ENCODE data around the gene RAB26.
A peak's percentile ranks its signal among the peaks of the same experiment; 100 is the strongest.

The RAB26 gene

DNA sequence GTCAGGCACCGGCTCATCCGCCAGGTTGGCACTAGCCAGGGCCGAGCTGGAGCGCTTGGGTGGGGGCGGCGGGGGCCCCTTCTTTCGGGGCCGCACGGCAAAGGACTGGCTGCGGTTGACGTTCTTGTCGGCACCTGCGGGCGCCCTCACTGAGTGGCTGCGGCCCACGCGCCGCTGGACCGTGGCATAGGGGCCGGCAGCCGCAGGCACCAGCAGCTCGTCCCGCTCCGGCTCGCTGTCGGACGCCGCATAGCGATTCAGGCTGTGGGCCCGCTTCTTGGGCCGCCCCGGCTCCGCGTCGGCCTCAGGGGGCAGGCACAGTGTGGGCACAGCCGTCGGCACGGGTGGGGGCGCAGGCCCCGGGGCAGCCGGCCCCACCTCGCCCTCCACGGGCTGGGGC lies 32.0 kb downstream of the RAB26 start:
- no peak for DNase-seq (ENCODE audit: low spot score)

DNA sequence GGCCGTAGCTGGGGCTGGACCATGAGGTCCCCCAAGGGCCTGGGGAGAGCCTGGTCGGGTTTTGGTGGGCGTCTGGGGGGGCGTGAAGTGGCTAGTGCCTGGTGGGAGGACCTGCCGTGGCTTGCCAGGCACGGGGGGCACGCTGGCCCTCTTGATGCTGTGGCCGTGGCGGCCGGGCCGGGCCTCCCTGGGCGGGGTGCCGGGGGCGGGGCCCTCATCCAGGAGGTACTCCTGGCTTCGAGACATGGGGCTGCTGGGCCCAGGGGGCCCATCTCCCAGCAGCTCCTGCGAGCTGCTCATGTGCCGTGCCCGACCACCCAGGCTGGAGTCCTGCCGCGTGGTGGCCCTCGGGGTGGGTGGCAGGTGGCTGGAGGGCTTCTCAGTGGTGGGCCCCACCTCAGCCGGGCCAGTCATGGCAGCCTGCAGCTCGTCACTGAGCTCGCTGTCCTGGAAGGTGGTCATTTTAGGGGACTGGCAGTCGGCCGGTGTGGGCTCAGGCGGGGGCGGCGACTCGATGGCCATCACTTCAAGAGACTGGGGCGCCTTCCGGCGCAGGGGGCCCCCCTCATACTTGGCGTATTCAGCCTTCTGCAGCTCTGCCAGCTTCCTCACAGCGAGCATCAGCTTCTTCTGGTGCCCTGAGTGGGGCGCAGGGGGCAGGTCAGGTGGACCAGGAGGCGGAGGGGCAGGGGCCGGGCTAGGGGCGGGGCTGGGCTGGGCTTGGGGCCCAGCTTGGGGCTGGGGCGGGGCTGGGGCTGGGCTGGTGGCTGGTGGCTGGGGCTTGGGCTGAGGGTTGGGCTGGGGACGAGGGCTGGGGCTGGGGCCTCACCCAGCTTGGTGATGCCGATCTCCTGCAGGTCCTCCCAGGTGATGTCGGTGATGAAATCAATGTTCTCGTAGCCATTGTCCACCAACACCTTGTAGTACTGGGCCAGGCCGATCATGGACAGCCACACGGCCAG lies 32.8 kb downstream of the RAB26 start:
- no peak for DNase-seq (ENCODE audit: low spot score)

DNA sequence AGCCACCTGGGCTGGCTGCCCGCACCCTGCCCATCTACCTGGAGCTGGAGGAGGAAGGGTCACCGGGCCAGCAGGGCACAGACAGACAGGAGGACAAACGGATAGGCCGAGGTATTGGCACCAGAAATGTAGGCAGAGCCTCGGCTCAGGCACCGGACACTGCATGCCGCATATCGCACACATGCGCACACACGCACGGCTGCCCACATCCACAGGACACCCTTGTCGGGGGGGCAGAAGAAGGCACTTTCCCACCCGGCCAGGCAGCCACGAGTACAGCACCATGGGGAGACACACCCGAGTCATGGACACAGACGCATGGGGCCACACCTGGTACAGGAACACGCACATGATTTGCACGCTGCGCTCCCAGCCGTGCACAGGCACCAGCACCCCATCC lies 33.5 kb downstream of the RAB26 start:
- no peak for DNase-seq (ENCODE audit: low spot score)

DNA sequence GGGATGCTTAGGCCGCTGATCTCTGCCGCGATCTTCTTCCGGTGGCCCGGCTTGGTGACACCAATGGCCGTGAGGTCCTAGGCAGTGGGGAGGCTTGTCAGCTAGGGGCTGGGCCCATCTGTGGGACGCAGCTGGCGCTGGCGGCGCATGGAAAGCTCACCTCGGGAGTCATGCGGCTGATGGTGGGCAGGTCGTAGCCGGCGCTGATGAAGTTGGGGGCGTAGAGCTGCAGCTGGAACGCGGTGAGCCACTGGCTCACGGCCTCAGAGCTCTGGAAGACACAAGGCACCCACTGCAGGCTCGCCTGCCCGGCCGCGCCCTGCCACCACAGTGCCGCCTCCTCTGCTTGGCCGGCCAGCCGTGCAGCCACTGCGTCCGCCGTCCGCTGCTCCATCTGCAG lies 35.2 kb downstream of the RAB26 start:
- no peak for DNase-seq (ENCODE audit: low spot score)

DNA sequence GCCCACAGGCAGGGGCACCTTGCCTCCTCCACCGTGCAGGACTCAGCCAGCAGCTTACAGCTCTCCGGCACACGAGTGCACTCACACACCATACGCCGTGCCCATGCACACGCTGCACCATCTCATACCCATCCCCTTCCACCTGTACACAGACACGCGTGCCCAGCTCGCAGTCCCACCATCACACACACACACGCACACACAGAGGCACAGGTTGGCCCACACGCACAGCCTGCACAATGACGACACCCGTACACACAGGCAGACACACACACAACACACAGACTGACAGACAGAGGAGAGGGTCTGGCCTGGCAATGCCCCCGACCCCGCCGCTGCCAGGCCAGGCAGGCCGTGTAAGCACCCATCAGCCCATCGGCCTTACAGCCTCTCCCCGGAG lies 35.9 kb downstream of the RAB26 start:
- DNase-seq (ENCODE audit: low spot score): no peak

DNA sequence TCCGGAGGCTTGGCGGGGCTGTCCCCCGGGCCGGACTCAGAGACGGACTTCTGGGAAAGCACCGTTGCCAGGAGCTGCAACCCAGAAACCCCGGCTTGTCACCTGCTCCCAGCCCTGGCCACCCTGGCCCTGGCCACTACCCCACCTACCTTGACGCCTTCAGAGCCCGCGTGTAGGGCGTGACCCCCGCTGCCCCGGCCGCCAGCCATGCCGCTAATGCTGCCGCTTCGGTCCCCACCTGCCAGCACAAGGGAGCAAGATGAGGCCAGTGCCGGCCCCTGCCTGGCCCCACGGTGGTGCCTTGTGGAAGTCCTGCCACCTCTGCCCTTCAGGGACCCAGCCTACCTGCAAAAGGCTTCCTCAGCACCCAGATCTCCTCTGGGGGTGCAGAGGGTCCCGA lies 36.5 kb downstream of the RAB26 start:
- no peak for DNase-seq (ENCODE audit: low spot score)

DNA sequence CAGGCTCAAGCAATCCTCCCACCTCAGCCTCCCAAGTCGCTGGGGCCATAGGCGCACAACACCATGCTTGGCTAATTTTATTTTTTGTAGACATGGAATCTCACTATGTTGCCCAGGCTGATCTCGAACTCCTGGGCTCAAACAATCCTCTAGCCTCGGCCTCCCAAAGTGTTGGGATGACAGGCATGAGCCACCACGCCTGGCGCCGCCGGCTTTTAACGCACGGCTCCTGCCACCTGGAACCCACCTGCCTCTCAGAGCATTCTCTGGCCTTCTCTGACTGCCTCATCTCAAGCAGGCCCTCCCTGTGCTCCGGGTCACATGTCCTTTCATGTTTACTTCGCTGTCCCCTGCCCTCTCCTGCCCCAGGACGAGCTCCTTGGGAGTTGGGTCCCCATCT lies 37.6 kb downstream of the RAB26 start:
- DNase-seq (ENCODE audit: low spot score): no peak

DNA sequence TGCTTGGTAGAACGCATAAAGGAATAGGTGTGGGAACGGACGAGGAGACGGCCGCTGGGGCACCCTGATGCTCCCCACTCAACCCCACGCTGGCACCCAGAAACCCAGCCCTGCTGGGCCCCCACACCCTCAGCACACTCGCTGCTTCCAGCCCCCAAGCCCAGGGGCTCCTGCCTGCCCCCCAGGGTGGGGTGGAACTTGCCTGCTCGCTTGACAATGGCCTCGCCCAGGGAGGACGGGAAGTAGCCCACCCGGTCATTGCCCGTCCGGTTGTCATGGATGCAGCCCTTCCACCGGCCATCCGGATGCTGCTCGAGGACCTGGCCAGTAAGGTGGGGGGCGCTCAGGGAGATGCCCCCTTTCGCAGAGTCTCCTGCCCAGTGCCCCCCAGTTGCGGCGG lies 38.1 kb downstream of the RAB26 start:
- DNase-seq (ENCODE audit: low spot score): no peak

DNA sequence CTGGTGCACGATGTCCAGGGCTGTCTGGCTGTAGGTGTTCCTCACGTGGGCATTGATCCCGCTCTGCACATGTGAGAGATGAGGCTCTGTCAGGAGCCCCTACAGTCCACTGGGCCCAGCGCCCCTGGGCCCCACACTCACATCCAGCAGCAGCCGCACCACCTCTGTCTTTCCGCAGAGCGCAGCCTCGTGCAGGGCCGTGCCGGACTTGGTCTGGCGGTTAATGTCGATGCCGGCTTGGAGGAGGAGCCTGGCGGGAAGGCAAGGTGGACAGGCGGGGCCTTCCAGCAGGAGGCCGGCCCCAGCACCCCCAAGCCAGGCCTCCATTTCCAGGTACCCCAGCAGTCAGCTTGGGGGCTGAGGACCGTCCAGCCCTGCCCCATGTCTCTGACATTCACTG lies 38.8 kb downstream of the RAB26 start:
- DNase-seq (ENCODE audit: low spot score): no peak

DNA sequence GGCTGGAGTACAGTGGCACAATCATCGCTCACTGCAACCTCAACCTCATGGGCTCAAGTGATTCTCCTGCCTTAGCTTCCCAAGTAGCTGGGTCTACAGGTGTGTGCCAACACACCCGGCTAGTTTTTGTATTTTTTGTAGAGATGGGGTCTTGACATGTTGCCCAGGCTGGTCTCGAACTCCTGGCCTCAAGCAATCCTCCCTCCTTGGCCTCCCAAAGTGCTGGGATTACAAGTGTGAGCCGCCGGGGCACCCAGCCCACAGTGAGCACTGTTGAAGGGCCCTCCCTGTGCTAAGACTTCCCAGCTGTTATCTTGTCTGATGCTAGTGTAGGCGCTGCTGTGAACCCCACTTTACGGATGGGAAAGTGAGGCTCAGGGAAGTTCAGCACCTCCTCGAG lies 40.0 kb downstream of the RAB26 start:
- DNase-seq (ENCODE audit: low spot score): no peak

DNA sequence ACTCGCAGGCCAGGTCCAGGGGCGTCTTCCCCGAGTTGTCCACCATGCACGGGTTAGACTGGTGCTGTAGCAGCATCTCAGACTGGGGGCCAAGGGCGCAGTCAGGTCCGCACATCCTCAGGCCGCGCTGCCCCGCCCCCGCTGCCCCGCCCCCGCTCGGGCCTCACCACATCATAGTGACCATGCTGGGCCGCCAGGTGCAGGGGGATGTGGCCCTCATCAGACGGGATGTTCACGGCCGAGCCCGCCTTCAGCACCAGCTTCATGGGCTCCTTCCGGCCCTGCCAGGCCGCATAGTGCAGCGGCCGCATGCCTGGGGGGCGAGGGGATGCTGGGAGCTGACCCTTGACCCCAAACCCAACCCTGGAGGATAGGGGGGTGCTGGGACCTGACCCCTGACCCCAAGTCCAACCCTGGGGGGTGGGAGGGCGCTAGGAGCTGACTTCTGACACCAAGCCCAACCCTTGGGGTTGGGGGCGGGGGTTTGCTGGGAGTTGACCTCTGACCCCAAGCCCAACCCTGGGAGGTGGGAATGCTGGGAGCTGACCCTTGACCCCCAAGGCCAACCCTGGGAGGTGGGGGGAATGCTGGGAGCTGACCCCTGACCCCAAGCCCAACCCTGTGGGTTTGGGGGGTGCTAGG lies 40.9 kb downstream of the RAB26 start:
- DNase-seq (ENCODE audit: low spot score): no peak

DNA sequence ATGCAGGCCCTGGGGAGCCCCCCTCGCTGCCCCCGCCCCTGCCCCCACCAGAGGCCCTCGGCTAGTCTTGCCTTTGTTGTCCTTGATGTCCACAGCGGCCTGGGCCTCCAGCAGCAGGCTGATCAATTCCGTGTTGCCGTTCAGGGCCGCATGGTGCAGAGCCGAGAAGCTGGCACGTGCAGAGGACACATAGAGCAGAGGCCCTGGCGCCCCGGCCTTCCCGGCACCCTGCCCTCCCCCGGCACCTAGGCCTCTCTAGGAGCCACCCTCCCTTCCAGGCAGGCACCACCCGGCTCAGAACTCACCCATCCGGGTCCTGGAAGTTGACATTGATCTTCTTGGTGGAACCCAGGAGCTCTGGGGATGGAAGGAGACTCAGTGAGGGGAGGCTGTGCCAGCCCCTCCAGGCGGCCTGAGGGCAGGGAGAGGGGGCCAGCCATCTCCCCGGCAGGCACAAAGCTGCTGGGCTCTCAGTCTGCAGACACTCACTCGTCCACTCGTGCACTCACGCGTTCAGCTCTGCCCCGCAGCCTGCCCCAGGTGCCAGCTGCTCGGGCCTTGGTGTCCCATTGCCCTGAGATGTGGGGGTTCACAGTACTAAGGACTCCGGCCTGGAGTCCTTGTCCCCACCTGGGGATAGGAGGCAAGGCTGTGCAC lies 41.7 kb downstream of the RAB26 start:
- DNase-seq (ENCODE audit: low spot score): no peak

DNA sequence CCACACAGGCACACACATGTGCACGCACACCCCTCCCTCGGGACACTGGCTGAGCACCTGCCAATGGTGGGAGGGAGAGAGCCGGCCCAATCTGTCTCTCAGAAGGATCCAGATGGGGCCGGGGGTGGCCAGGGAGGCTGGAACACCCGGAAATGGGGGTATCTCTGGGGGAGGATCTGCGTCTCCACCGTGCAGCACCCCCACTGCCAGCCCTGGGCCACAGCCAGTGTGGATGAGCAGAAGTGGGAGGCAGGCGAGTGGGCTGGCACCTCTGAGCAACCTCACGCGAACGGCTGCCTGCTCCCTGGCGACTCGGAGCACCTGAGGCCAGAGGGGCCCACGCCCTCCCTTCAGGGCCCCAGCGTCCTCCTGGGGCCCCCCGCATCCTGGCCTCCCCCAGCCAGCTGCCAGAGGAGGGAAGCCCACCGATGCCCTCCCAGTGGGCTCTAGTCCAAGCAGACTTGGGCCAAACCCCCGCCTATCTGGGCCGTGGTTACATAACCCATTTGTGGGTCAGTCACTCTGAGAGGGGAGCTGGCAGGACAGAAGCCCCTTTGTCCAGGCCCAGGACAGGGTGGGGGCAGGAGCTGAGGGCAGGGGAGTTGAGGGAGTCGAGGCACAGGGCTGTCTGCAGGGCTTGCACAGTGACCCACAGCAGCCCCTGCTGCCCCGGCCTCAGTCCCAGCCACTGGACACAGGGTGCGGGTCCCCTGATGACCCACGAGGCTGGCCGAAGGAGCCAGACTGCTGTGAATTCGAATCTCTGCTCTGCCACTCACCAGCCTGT lies 42.4 kb downstream of the RAB26 start:
- peak; percentile 29 for DNase-seq (ENCODE audit: low spot score)

DNA sequence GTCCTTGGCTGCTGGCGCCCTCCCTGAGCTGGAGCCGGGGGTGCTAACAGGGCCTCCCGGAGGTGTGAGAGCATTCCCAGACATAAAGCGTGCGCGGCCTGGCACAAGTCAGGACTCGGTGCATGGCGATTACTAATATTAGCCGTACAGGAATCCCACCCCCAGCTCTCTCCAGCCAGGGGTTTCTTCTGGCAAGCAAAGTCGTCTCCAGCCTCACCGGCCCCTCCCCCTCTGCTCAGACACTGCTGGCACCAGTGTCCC lies 43.0 kb downstream of the RAB26 start:
- no peak for DNase-seq (ENCODE audit: low spot score)

DNA sequence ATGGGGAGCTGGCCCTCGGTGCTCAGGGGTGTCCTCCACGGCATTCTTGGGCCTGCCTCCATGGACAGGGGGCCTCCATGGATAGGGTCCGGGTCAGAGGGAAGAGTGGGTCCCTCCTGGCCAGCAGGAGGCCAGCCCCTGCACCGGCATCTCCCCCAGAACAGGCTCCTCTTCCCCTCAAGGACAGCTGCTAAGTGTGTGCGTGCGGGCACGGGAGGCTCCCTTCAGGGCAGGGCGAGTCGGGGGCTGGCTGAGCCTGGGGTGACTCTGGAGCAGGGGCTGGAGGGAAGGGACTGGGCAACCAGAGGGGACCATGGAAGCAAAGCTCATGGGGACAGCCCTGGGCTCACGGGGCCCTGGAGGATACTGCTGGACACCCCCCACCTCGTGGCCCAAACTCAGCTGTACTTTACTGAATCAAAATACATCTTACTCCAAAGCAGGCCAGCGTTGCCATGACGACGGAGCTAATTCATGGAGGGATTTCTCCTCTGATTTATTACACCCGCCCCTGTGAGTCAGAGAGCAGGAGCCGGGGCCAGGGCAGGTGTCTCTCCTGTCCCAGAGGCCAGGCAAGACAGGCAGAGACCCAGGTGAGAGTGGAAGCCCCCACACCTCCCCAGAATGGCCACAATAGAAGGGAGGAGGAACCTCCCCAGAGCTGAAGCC lies 45.9 kb downstream of the RAB26 start:
- no peak for DNase-seq (ENCODE audit: low spot score)

DNA sequence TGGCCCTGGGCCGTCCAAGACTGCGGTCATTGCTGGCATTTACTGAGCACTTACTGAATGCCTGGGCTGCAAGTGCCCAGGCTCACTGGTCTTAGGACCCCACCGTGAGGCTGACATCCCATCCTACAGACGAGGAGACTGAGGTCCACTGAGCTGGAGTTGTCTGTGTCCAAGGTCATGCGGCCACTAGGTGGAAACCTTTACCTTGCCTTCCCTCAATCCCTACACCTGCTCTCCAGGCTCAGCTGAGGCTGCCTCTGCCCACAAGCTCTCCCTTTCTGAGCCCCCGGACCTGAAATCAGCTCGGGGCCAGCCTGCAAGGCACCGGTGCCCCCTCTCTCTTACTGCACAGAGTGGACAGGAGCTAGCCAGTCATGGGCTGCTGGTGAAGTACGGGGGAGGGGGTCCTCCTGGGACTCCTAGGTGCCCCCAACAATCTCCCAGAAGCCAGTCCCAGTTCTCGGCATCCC lies 46.5 kb downstream of the RAB26 start:
- DNase-seq (ENCODE audit: low spot score): no peak

DNA sequence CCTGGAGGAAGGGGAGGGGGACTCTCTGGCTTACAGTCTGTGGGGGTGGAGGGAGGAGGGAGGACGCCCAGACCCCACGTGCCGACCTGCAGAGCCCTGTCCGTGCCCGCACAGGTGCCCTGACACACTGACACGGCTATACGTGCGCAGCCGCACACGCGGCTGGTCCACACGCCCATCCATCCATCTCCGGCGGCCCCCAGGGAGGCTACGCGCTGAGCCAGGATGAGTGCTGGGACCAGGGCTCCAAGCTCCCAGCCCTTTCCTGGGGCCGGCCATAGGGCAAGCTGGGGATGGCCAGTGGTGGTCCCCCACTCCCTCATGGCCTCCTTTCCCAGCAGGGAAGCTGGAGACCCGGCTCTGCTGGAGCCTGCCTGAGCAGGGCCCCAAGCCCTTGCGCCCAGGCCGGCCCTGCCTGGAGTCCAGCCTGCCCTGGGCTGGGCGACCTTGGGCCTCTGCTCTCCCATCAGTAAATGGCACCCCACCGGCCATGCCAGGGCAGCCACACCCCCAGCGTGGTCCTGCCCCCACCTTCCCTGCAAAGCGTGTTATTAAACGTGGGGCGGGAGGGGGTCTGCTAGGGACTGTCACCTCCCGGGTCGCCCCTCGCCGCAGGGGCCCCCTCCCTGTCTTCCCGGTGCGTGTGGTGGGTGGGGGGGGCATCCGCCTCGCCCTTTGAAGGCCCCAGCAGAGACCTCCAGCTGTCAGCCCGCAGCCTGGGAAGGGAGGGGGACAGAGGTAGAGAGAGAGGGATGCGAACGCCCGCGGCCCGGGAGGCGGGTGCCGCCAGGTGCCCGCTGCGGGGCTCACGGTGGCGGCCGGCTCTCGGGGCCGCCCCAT lies 47.1 kb downstream of the RAB26 start:
- DNase-seq (ENCODE audit: low spot score): no peak

DNA sequence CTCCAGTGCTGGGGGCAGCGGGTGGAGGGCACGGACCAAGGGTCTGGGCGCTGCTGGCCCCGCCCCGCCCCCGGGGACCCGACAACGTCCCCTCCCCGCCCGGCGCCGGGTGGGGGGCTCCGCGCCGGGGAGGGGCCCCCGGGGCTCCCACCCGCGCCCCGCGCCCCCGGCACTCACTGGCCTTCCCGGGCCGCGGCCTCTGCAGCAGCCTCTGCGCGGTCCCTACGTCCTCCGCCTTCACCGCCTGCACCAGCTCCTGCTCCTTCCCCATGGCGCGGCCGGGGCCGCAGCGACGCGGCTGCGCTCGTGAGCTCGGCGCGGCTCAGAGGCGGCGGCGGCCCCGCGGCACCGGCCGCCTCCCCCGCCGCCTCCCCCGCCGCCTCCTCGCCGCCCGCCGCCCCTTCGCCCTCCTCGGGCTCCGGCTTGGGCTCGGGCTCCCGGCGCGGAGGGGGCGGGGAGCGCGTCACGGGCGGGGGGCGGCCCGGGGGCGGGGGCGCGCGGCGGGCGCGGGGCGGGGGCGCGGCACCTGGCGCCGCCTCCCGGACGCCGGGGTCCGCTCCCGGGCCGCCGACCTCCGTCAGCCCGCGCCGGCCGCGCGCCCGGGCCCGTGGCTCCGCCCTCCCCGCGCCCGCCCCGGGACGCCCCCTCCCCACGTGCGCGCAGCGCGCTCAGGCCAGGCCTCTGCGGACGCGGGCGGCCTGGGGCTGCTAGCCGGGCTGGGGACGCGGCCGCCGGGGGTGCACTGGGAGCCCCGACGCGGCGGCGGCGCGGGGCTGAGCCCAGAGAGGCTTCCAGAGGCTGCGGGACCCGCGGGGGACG lies 47.9 kb downstream of the RAB26 start, which contains the start of gene CASKIN1:
TSS of gene CASKIN1 (minus strand) at position 444 of the 819 bp plus-strand sequence. CDS start at position 271, 173 bp downstream.
- no peak for DNase-seq (ENCODE audit: low spot score)

DNA sequence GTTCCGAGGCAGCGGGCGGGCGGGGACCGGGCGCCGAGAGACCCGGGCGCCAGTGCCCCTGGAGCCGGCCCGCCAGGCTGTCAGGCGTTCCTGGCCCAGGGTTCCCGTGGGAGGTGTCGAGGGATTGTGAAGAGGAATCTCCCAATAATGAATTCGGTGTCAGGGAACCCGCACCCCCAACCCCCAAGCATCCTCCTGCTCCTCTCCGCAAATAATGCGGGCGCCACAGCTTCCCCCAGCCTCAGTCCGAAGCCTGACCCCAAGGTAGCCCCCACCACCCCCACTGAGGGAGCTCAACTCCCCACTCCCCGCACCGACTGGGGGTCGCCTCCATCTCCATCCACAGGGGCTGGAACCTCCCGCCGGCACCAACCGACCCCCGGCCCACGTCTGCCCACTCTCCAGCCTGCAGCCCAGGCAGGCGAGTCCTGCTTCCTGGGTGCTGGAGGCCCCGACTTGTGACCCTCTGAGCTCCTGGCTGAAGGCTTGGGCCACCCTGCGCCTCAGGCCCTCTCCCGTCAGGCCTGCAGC lies 48.6 kb downstream of the RAB26 start:
- DNase-seq (ENCODE audit: low spot score): no peak

DNA sequence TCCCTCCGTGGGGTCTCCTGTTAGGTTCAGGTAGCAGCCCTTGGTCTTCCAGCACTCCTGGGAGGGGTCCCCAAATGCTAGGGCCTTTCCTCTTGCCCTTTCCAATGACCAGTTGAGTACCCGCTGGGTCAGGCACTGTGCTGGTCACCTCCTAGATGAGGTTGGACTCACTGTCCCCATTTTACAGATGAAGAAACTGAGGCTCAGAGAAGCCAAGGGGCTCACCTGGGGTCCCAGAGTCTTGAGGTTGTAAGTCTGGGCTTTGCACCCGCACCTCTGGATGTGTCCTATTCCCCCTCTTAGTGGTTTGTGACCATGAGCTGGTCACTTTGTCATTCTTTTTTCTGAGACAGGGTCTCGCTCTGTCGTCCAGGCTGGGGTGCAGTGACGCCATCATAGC lies 49.3 kb downstream of the RAB26 start:
- no peak for DNase-seq (ENCODE audit: low spot score)
